ENCODE measurements around the gene NPFFR2.
A peak's percentile ranks its signal among the peaks of the same experiment; 100 is the strongest.

The NPFFR2 gene

GRCh38 chr4:72031868-72032608, at the start of gene NPFFR2:
TSS of gene NPFFR2 (plus strand) at chr4:72032000. CDS start at chr4:72128592, 96,592 bp downstream.
- FAIRE-seq, result no peak

GRCh38 chr4:71992571-71993312, 39.1 kb upstream of the NPFFR2 start:
- TF ChIP-seq POLR2A (IDR thresholded peaks at IDR 0.05; ENCODE audit: low read depth, low read length), result no peak
- FAIRE-seq, result no peak
- no peak for DNase-seq (ENCODE audit: insufficient read length, low spot score)

More at GRCh38 chr4:72031868-72032608, at the start of gene NPFFR2:
- no peak for DNase-seq (ENCODE audit: insufficient read length, low spot score)
- TF ChIP-seq POLR2A (IDR thresholded peaks at IDR 0.05; ENCODE audit: low read depth, low read length), result no peak

DNA sequence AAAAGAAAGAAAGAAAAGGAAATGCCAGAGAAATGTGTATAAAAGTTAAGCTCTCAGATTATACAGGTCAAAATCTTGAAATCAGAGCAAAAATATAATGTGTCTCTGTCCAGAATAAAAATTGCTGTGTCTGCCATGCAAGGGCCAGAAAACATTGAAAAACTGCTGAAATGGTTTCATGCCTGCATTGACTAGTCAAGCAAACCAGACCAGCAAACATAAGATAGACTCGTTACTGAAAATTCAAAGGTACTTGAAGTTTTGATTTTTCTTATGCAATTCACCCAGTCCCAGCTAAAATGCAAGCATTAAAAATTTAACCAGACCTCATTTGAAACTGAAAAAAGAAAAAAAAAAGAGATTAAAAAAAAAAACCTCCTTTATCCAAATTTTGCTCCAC, 37.2 kb upstream of the NPFFR2 start:
- FAIRE-seq (no peak), DNase-seq (ENCODE audit: insufficient read length, low spot score) (no peak)
- no peak for TF ChIP-seq POLR2A (IDR thresholded peaks at IDR 0.05; ENCODE audit: low read depth, low read length)

GRCh38 chr4:71995297-71995696, 36.5 kb upstream of the NPFFR2 start:
- FAIRE-seq, result no peak
- TF ChIP-seq POLR2A (IDR thresholded peaks at IDR 0.05; ENCODE audit: low read depth, low read length), result no peak

GRCh38 chr4:72006586-72006985, 25.2 kb upstream of the NPFFR2 start:
- DNase-seq (ENCODE audit: insufficient read length, low spot score), result peak; percentile 6
- peak; percentile 77 for FAIRE-seq

More at GRCh38 chr4:71995297-71995696, 36.5 kb upstream of the NPFFR2 start:
- DNase-seq (ENCODE audit: insufficient read length, low spot score), result no peak

DNA sequence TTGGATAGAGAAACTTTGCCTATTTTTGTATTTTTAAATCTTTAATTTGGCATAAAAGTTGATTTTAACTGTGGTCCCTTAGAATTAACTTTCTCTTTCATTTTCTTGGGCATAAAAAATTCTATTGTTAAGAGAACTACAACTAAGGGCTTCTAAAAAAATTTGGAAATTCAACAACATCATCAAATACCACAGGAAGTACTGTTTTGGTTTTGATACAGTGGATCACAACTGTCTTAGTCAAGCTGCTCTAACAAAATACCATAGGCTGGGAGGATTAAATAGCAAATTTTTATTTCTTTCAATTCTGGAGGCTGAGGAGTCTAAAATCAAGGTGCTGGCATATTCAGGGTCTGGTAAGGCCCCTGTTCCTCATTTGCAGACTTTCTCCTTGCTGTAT, 19.9 kb upstream of the NPFFR2 start:
- FAIRE-seq, result no peak
- TF ChIP-seq POLR2A (IDR thresholded peaks at IDR 0.05; ENCODE audit: low read depth, low read length), result no peak
- DNase-seq (ENCODE audit: insufficient read length, low spot score), result no peak

More at GRCh38 chr4:72006586-72006985, 25.2 kb upstream of the NPFFR2 start:
- TF ChIP-seq POLR2A (IDR thresholded peaks at IDR 0.05; ENCODE audit: low read depth, low read length), result no peak

DNA sequence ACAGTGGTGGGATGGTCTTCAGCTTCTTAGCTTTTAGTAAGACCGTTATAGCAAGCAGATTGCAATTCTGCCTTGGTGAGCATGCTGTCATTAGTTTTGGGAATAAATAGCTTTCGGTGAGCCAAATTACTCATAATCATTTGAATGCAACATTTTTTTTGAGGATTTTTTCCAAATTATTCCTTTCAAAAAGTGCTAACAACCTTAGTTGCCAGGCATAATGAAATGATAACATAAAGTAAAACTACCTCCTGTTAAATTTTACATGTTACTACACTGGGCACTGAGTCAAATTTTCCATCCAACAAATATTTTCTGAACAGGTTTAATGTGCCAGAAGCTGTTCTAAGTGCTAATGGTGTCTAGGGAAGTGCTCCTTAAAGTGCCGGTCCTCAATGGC, 15.8 kb upstream of the NPFFR2 start:
- no peak for DNase-seq (ENCODE audit: insufficient read length, low spot score)
- no peak for FAIRE-seq
- no peak for TF ChIP-seq POLR2A (IDR thresholded peaks at IDR 0.05; ENCODE audit: low read depth, low read length)

GRCh38 chr4:72019688-72020087, 12.1 kb upstream of the NPFFR2 start:
- DNase-seq (ENCODE audit: insufficient read length, low spot score), result no peak
- no peak for FAIRE-seq
- no peak for TF ChIP-seq POLR2A (IDR thresholded peaks at IDR 0.05; ENCODE audit: low read depth, low read length)

GRCh38 chr4:72022553-72022952, 9.2 kb upstream of the NPFFR2 start:
- FAIRE-seq, result no peak
- TF ChIP-seq POLR2A (IDR thresholded peaks at IDR 0.05; ENCODE audit: low read depth, low read length), result no peak
- no peak for DNase-seq (ENCODE audit: insufficient read length, low spot score)

DNA sequence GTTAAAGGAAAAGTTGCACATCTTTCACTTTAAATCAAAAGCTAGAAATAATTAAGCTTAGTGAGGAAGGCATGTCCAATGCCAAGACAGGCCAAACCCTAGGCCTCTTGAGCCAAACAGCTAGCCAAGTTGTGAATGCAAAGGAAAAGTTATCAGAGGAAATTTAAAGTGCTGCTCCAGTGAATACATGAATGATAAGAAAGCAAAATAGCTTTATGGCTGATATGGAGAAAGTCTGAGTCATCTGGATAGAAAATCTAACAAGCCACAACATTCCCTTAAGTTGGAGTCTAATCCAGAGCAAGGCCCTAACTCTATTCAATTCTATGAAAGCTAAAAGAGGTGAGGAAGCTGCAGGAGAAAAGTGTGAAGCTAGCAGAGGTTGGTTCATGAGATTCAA, 23.8 kb downstream of the NPFFR2 start:
- no peak for FAIRE-seq
- no peak for TF ChIP-seq POLR2A (IDR thresholded peaks at IDR 0.05; ENCODE audit: low read depth, low read length)
- DNase-seq (ENCODE audit: insufficient read length, low spot score), result no peak

DNA sequence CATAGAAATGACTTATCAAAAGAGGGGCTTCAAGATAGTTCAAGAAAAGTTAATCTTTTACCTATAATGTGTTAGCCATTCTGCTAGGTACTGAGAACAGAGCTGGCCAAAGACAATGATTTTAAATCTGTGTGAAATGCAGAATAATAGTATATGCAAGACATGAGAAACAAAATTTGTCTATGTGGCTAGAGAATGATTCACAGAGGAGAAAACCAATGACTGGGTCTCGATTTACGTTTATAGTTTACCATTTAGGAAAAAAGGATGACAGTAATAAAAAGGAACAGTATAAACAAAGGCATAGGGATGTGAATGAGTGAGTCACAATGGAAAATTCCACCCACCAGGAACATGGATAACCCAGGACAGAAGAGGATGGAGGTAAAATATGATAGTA, 31.9 kb downstream of the NPFFR2 start:
- FAIRE-seq (no peak), DNase-seq (ENCODE audit: insufficient read length, low spot score) (no peak)
- TF ChIP-seq POLR2A (IDR thresholded peaks at IDR 0.05; ENCODE audit: low read depth, low read length), result no peak

GRCh38 chr4:72067051-72067450, 35.3 kb downstream of the NPFFR2 start:
- no peak for TF ChIP-seq POLR2A (IDR thresholded peaks at IDR 0.05; ENCODE audit: low read depth, low read length)

DNA sequence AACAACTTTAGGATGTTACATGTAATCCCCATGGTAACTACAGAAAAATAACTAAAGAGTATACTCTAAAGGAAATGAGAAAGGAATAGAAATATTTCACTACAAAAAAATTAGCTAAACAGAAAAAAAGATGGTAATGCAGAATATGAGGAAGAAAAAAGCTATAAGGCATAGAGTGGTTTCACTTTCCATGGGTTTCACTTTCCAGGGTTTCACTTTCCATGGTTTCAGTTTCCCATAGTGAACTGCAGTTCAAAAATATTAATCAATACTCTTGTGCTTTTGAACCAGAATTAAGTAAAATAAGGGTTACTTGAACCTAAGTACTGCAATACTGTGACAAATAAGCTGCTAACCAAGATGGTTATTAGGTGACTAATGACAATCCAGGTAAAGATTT, 42.0 kb downstream of the NPFFR2 start:
- TF ChIP-seq POLR2A (IDR thresholded peaks at IDR 0.05; ENCODE audit: low read depth, low read length), result no peak
- DNase-seq (ENCODE audit: insufficient read length, low spot score) (no peak), FAIRE-seq (no peak)

More at GRCh38 chr4:72067051-72067450, 35.3 kb downstream of the NPFFR2 start:
- DNase-seq (ENCODE audit: insufficient read length, low spot score), result no peak
- FAIRE-seq, result no peak

DNA sequence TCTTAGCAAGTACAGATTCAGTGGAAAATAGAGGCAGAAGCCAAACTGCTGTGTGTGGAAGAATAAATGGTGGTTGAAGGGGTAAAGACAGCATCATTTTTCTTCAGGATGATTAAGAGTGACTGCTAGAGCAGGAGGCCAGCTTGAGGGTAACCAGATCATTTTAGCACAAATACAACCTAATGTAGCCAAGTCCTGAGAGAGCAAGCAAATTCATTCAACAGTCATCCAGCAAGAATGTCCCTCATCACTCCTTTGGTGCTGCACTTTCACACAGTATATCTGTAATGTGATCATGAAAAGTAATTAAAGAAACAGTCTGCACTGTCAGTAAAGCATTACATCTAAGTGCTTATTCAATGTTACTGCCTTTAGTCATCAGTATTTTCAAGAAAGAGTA, 44.8 kb downstream of the NPFFR2 start:
- DNase-seq (ENCODE audit: insufficient read length, low spot score) (no peak), FAIRE-seq (no peak)
- no peak for TF ChIP-seq POLR2A (IDR thresholded peaks at IDR 0.05; ENCODE audit: low read depth, low read length)

- DNase-seq (ENCODE audit: insufficient read length, low spot score) (no peak), FAIRE-seq (no peak)
- TF ChIP-seq POLR2A (IDR thresholded peaks at IDR 0.05; ENCODE audit: low read depth, low read length), result no peak
Observed at GRCh38 chr4:72077346-72077745, 45.5 kb downstream of the NPFFR2 start.

All from H54 (cell line).